GM12891 (cell line): ENCODE results near the gene STMP1.

Experiments
- POLR2A ChIP-seq: IDR thresholded peaks from 2 replicates; pipeline ENCODE4 v1.6.1; 2011; ENCODE audit warnings: low read depth, low read length, control low read depth
- TAF1 ChIP-seq: IDR thresholded peaks from 2 replicates; pipeline ENCODE4 v1.6.1; 2011; ENCODE audit warnings: low read depth, low read length, control low read depth

- TF ChIP-seq POLR2A: no peak
- TF ChIP-seq TAF1: no peak
Observed at GRCh38 chr7:135683609-135684008, 21.3 kb downstream of the STMP1 start.
